Gastrocnemius medialis (tissue), 4 donors: ENCODE measurements around the gene PIGX.

Experiments used
- CTCF ChIP-seq, 5 experiments: fragments of 450-650 bp in 3 of 5; fragments of 200-600 bp in 2 of 5; sonication (generic) in 2 of 5; IDR thresholded peaks in 4 of 5; conservative IDR thresholded peaks in 1 of 5; 1 replicate in 4 of 5; 2 replicates in 1 of 5; pipeline ENCODE4 v1.5.1; 2016 to 2019; ENCODE audit warnings: antibody characterized with exemption in 5 of 5, mild to moderate bottlenecking in 3 of 5, moderate library complexity in 3 of 5
- POLR2A ChIP-seq, 2 donors: fragments of 450-650 bp; IDR thresholded peaks; one replicate each; pipeline ENCODE4 v1.6.1; 2017; ENCODE audit warnings: antibody characterized with exemption in 2 of 2, mild to moderate bottlenecking in 2 of 2, moderate library complexity in 2 of 2

- TF ChIP-seq POLR2A (IDR thresholded peaks at IDR 0.05) (no peak), CTCF (IDR thresholded peaks at IDR 0.05 in 4 of 5, conservative IDR thresholded peaks at IDR 0.05 in 1 of 5) (no peak)
These were observed 14.9 kb downstream of the PIGX start for GRCh38 chr3:196726788-196727675.
